ENCODE results near the gene PRADC1.

PRADC1 gene

GRCh38 chr2:73258186-73258912, 25.3 kb upstream of the PRADC1 start:
- no peak for DNase-seq

GRCh38 chr2:73257425-73258125, 24.5 kb upstream of the PRADC1 start:
- DNase-seq, result no peak

GRCh38 chr2:73257021-73257420, 24.0 kb upstream of the PRADC1 start:
- no peak for DNase-seq

GRCh38 chr2:73256618-73256922, 23.5 kb upstream of the PRADC1 start:
- no peak for DNase-seq

- DNase-seq, result no peak
These were observed 23.0 kb upstream of the PRADC1 start for GRCh38 chr2:73255907-73256617.

GRCh38 chr2:73255007-73255644, 22.1 kb upstream of the PRADC1 start:
- no peak for DNase-seq

GRCh38 chr2:73254343-73255006, 21.4 kb upstream of the PRADC1 start:
- no peak for DNase-seq

GRCh38 chr2:73253901-73254300, 20.9 kb upstream of the PRADC1 start:
- no peak for DNase-seq

- DNase-seq, result no peak
These were observed 20.4 kb upstream of the PRADC1 start for GRCh38 chr2:73253400-73253799.

GRCh38 chr2:73252238-73253027, 19.4 kb upstream of the PRADC1 start:
- no peak for DNase-seq

- DNase-seq, result no peak
These were observed 18.1 kb upstream of the PRADC1 start for GRCh38 chr2:73250872-73251846.

GRCh38 chr2:73249636-73250035, 16.6 kb upstream of the PRADC1 start:
- DNase-seq, result no peak

- no peak for DNase-seq
These were observed 13.8 kb upstream of the PRADC1 start for GRCh38 chr2:73246850-73247249.

- DNase-seq, result no peak
These were observed 11.5 kb upstream of the PRADC1 start for GRCh38 chr2:73244580-73244979.

GRCh38 chr2:73243884-73244570, 11.0 kb upstream of the PRADC1 start:
- no peak for DNase-seq

- no peak for DNase-seq
These were observed 6.7 kb upstream of the PRADC1 start for GRCh38 chr2:73239776-73240175.

GRCh38 chr2:73238976-73239375, 5.9 kb upstream of the PRADC1 start:
- no peak for DNase-seq

- no peak for DNase-seq
These were observed 5.1 kb upstream of the PRADC1 start for GRCh38 chr2:73238149-73238548.

- DNase-seq, result no peak
These were observed 4.1 kb upstream of the PRADC1 start for GRCh38 chr2:73237168-73237567.

GRCh38 chr2:73235315-73236028, 2.4 kb upstream of the PRADC1 start:
- no peak for DNase-seq

Measured in stimulated activated CD4-positive, alpha-beta T cell treated with anti-CD3 and anti-CD28 coated beads, Interleukin-2, amount 100 ng/mL, for 48 hours (primary cell).